ENCODE data around the gene RGN.
A peak's percentile ranks its signal among the peaks of the same experiment; 100 is the strongest.
"Not testable (repeated sequence)": the region's sequence is repeated elsewhere in the genome, so short reads cannot be mapped to it uniquely, and the experiment has no call there.

The RGN gene

DNA sequence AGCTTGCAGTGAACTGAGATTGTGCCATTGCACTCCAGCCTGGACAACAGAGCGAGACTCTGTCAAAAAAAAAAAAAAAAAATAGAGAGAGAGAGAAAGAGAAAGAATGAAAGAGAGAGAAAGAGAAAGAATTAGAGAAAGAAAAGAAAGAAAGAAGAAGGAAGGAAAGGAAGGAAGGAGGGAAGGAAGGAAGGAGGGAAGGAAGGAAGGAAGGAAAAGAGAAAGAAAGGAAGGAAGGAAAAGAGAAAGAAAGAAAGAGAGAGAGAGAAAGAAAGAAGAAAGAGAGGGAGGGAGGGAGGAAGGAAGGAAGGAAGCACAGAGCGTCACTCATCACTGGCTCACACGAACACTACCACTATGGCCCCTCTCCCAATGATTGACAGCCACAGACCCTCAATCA is 46.2 kb downstream of the RGN start:
- DNase-seq, result not testable (repeated sequence)

DNA sequence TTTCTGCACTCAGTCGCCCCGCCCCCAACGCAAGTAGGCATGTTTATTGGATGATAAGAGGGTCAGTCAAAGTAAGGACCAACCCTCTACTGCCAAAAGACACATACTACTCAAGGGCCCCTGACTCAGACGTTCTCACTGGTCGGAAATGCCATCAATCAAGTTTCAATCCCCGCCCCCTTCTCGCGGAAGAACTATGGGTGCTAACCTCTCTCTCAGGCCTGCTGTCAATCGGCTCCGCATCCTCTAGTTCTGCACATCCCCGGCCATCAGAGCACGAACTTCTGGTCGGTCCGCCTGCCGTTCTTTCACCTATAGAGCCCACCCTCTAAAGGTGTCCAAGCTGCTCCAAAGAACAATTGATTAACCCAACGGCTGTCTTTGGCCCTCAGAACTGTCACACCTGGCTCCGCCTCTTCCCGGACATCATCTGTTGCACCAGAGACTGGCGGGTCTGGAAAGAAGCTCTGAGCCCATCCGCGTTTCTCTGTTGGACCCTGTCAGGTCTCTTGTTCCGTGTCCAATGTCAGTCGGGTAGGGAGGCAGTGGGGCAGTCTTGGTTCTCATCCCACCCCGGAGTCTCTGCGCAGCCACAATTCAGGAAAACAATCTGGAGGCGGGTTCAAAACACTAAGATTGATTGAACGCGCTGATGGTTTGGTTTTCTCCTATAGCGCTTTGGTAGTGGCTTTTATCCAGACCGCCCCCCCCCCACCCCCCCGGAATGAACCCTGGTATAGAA is 51.1 kb downstream of the RGN start:
- DNase-seq, result peak; percentile 92

DNA sequence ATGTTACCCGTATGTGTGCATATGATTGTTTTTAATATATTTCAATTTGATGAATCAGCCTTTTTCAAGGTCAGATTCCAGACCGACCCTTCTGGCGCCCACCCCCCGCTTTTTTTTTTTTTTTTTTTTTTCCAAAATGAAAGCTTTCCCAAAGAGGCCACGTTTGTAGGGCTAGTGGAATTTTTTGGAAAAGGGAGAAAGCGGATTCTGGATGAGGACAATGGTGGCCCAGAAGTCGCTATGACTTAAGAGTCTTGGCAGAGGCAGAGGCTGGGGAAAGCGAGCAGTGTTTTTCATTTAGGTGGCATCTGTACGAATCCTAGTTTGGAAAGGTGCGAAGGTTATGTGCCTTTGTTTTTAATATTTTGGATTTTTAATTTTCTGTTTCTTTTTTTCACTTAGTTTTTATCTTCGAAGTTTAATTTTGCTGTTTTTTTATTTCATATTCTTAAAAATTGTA is 51.7 kb downstream of the RGN start:
- no peak for DNase-seq

DNA sequence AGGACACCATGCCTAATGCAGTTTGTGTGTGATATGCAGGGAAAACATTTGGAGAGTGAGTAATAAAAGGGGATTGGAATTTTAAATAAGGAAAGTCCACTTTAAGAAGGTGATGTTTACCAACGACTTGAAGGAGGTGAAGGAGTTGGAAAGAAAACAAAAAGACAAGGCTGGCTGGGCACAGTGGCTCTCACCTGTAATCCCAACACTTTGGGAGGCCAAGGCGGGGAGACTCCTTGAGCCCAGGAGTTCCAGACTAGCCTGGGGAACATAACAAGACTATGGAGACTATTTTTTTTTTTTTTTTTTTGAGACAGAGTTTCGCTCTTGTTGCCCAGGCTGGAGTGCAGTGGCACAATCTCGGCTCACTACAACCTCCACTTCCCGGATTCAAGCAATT is 55.2 kb downstream of the RGN start:
- no peak for DNase-seq

DNA sequence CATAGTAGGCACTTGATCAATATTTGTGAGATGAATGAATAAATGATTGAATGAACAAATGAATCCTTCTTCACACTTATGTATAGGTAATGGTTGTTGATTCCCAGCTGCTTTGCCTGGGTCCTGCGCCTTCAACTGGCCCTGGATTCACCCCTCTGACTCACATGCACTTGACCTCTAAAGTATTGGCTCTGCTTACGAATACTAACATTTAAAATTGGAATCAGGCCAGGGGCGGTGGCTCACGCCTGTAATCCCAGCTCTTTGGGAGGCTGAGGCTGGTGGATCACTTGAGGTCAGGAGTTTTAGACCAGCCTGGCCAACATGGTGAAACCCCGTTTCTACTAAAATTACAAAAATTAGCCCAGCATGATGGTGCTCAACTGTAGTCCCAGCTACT is 57.4 kb downstream of the RGN start:
- DNase-seq, result not testable (repeated sequence)

DNA sequence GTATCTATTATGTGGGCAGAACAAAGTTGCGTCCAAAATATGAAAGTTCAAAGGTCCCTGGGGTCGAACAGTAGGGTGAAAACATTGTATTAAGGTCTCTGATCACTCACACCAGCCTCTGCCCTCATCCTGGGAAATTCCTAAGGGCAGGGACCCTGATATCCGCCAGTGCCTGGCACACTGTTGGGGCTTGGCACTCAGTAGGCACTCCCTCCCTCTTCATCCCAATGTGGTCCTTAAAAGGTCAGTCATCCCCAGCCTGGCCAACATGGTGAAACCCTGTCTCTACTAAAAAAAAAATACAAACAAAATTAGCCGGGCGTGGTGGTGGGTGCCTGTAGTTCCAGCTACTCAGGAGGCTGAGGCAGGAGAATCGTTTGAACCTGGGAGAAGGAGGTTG is 59.9 kb downstream of the RGN start:
- no peak for DNase-seq

Measured in Kasumi-1 (cell line).